ENCODE results near the gene LRMDA.

LRMDA gene

DNA sequence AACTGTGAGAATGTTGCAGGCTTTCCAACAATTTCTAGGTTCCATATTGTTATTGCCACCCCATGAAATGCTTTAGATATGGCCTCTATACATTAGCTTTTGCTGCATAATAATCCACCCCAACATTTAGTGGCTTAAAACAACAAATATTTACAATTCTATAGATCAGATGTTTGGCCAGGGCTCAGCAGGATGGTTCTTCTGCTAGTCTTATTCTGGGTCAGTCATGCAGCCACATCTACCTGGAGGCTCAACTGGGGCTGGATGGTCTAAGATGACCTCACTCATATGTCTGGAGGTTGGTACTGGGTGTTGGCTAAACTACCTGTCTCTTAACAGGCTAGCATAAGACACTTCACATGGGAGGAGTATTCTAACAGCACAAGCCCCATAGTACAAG lies 607.3 kb downstream of the LRMDA start:
- Histone ChIP-seq H3K9me3 (ENCODE audit: severe bottlenecking) (peaks cover 8% of the 10 kb centered on the region), H3K4me3 (ENCODE audit: low read depth, low read length) (no peak overlapping the region), H3K27me3 (ENCODE audit: insufficient read depth, low read depth, severe bottlenecking) (no peaks in the 10 kb centered on the region), H3K36me3 (no peaks in the 10 kb centered on the region), H3K27ac (no peak overlapping the region)
- DNase-seq: no peak
- TF ChIP-seq, protein P1, sequence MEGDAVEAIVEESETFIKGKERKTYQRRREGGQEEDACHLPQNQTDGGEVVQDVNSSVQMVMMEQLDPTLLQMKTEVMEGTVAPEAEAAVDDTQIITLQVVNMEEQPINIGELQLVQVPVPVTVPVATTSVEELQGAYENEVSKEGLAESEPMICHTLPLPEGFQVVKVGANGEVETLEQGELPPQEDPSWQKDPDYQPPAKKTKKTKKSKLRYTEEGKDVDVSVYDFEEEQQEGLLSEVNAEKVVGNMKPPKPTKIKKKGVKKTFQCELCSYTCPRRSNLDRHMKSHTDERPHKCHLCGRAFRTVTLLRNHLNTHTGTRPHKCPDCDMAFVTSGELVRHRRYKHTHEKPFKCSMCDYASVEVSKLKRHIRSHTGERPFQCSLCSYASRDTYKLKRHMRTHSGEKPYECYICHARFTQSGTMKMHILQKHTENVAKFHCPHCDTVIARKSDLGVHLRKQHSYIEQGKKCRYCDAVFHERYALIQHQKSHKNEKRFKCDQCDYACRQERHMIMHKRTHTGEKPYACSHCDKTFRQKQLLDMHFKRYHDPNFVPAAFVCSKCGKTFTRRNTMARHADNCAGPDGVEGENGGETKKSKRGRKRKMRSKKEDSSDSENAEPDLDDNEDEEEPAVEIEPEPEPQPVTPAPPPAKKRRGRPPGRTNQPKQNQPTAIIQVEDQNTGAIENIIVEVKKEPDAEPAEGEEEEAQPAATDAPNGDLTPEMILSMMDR (IDR thresholded peaks at IDR 0.05; ENCODE audit: low read depth, low read length): no peak

DNA sequence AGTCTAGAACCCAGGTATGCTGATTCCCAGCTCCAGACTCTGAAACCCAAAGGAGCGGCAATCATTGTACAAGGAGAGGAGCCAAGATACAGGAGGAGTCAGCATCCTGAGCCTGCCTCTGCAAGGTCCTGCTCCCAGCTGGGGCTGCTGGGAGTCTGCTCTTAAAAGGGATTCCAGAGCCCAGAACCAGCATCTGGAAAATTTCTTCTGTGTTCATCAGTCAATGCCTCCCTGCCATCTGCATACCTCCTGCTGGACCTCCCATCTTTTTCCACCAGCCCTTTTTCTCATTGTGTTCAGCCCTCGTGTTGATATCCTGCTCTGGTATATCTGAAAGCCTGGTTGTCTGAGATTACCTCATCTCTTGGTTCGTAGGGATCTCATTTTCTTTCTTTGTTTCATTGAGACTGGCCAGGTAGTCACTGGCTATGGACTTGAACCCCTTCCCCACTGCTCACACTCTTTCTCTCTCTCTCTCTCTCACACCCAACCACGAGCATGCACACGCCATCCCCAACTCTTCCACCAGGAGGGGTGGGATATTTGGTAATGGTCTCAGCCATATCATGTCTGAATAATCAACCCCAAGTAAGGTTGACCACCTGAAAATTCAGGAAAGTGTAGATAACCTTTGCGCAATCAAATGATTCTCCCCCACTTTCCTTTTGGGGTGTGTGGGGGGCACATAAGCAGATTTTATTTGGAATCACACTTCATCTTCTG lies 608.8 kb downstream of the LRMDA start:
- no peak overlapping the region for H3K27ac ChIP-seq
- no peak overlapping the region for H3K4me3 ChIP-seq (ENCODE audit: low read depth, low read length)
- H3K9me3 ChIP-seq (ENCODE audit: severe bottlenecking): peaks cover 8% of the 10 kb centered on the region
- no peaks in the 10 kb centered on the region for H3K27me3 ChIP-seq (ENCODE audit: insufficient read depth, low read depth, severe bottlenecking)
- TF ChIP-seq, protein P1 (IDR thresholded peaks at IDR 0.05; ENCODE audit: low read depth, low read length): peak; percentile 57
- no peaks in the 10 kb centered on the region for H3K36me3 ChIP-seq
- peak; percentile 35 for DNase-seq

DNA sequence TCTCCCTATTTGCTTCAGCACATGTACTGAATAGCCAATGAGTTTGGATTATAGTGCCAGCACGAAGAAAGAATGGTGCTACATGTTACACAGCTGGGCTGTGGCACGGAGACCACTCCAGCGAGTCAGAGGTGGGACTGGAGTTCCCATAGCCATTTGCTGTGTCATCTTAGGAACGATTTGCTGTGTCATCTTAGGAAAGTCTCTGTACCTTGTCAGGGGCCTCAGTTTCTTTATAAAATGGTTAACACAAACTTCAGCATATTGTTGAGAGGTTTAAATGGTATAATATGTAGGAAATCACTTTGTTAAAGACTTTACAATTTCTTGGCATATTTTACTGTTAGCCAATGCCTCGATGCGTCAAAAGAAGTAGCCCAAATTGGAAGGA lies 609.4 kb downstream of the LRMDA start:
- Histone ChIP-seq H3K27me3 (ENCODE audit: insufficient read depth, low read depth, severe bottlenecking) (no peaks in the 10 kb centered on the region), H3K4me3 (ENCODE audit: low read depth, low read length) (no peak overlapping the region), H3K27ac (no peak overlapping the region), H3K9me3 (ENCODE audit: severe bottlenecking) (peaks cover 8% of the 10 kb centered on the region), H3K36me3 (no peaks in the 10 kb centered on the region)
- TF ChIP-seq, protein P1 (IDR thresholded peaks at IDR 0.05; ENCODE audit: low read depth, low read length): no peak
- DNase-seq: no peak

DNA sequence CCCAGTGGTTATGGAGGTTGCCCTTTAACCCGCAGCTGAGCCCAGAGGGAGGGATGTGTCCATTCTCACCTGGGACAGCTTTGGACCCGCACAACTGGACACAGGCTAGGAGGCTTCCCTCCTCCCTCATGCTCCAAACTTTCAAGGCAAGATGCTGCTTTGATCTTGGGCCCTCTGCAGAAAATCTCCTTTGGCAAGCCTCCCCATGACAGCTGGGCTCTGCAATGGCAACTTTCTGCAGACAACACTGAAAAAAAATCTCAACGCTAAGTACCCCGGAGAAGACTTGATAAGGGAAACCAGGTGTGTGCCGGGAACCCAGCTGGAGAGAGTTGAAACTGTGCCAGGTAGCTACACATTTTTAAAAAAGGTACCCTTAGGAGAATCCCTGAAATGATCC lies 610.1 kb downstream of the LRMDA start:
- no peaks in the 10 kb centered on the region for H3K36me3 ChIP-seq
- H3K27me3 ChIP-seq (ENCODE audit: insufficient read depth, low read depth, severe bottlenecking): no peaks in the 10 kb centered on the region
- H3K9me3 ChIP-seq (ENCODE audit: severe bottlenecking): peaks cover 8% of the 10 kb centered on the region
- no peak overlapping the region for H3K27ac ChIP-seq
- H3K4me3 ChIP-seq (ENCODE audit: low read depth, low read length): no peak overlapping the region
- TF ChIP-seq, protein P1 (IDR thresholded peaks at IDR 0.05; ENCODE audit: low read depth, low read length): no peak
- no peak for DNase-seq

DNA sequence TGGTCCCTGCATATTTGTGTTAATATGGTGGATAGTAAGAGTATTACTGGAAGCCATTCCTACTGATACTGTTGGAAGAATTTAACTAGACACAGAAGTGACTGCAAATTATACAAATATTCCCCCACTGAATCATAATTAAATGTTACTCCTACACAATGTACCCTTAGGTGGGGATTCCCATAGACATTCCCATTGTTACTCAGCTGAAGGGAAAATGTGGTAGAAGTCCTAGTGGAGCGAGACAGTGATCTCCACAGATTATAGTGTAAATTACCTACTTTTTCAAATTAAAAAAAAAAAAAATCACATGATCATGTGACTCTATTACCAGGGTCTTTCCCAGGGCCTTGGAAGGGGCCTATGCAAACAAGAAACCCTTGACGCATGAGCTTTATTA lies 611.8 kb downstream of the LRMDA start:
- TF ChIP-seq, protein P1 (IDR thresholded peaks at IDR 0.05; ENCODE audit: low read depth, low read length): no peak
- no peak overlapping the region for H3K4me3 ChIP-seq (ENCODE audit: low read depth, low read length)
- peaks cover 7% of the 10 kb centered on the region for H3K9me3 ChIP-seq (ENCODE audit: severe bottlenecking)
- no peaks in the 10 kb centered on the region for H3K36me3 ChIP-seq
- no peak for DNase-seq
- H3K27me3 ChIP-seq (ENCODE audit: insufficient read depth, low read depth, severe bottlenecking): no peaks in the 10 kb centered on the region
- no peak overlapping the region for H3K27ac ChIP-seq

DNA sequence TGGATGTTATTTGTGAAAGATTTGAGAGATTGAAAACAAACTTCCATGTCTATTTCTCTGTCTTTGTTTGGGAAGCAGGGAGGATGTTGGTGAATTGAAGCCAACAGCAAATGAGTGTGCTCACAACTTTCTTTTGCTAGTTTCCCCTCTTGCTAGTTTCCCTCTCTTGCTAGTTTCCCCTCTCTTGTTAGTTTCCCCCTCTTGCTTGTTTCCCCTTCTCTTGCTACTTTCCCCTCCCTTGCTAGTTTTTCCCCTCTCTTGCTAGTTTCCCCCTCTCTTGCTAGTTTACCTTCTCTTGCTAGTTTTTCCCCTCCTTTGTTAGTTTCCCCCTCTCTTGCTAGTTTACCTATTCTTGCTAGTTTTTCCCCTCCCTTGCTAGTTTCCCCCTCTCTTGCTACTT lies 613.3 kb downstream of the LRMDA start:
- H3K36me3 ChIP-seq: no peaks in the 10 kb centered on the region
- H3K4me3 ChIP-seq (ENCODE audit: low read depth, low read length): no peak overlapping the region
- no peaks in the 10 kb centered on the region for H3K9me3 ChIP-seq (ENCODE audit: severe bottlenecking)
- TF ChIP-seq, protein P1 (IDR thresholded peaks at IDR 0.05; ENCODE audit: low read depth, low read length): no peak
- no peak for DNase-seq
- no peaks in the 10 kb centered on the region for H3K27me3 ChIP-seq (ENCODE audit: insufficient read depth, low read depth, severe bottlenecking)
- no peak overlapping the region for H3K27ac ChIP-seq

Measured in WERI-Rb-1 (cell line).